Fibroblast of lung (primary cell): ENCODE data around the gene MDFI. TPM values are rescaled to one million over a fixed set of nuclear protein-coding genes. Genes with fewer than 3 reads are reported as not detected.

Source experiments
- DNase-seq, 2 donors: peaks; one replicate each; pipeline versions ENCODE4 v3.0.0 to v3.0.0-alpha.2; 2010; ENCODE audit warnings: low read depth in 2 of 2
- H2AFZ ChIP-seq: 2 replicates; pipeline ENCODE4 v1.5.1; 2012; ENCODE audit warnings: low read length, control low read depth, inconsistent platforms
- H3K27ac ChIP-seq: 2 replicates; pipeline ENCODE4 v1.5.1; 2011; ENCODE audit warnings: low read length, control low read depth; ENCODE audit not compliant: insufficient read depth
- H3K27me3 ChIP-seq: 2 replicates; pipeline ENCODE4 v1.5.1; 2011; ENCODE audit warnings: mild to moderate bottlenecking, low read length; ENCODE audit not compliant: control insufficient read depth, insufficient read depth
- H3K36me3 ChIP-seq: 2 replicates; pipeline ENCODE4 v1.5.1; 2011; ENCODE audit warnings: low read length; ENCODE audit not compliant: control insufficient read depth, insufficient read depth
- H3K4me1 ChIP-seq: 2 replicates; pipeline ENCODE4 v1.5.1; 2011; ENCODE audit warnings: low read length; ENCODE audit not compliant: control insufficient read depth, insufficient read depth; ENCODE audit errors: extremely low read depth
- H3K4me2 ChIP-seq: 2 replicates; pipeline ENCODE4 v1.5.1; 2011; ENCODE audit warnings: low read length, control low read depth; ENCODE audit not compliant: insufficient read depth; ENCODE audit errors: extremely low read depth
- H3K4me3 ChIP-seq, 4 experiments: fragments of 200-600 bp in 1 of 4; sonication (generic) in 1 of 4; replicated peaks in 1 of 4; 2 replicates each; pipeline ENCODE4 v1.5.1; 2011 to 2016; ENCODE audit warnings: low read length in 4 of 4, low read depth in 3 of 4, mild to moderate bottlenecking in 3 of 4, control low read depth in 2 of 4, inconsistent platforms in 1 of 4, mixed read lengths in 1 of 4; ENCODE audit not compliant: insufficient read depth in 1 of 4; ENCODE audit errors: control extremely low read depth in 1 of 4
- H3K79me2 ChIP-seq: 2 replicates; pipeline ENCODE4 v1.5.1; 2012; ENCODE audit warnings: mild to moderate bottlenecking, low read length, inconsistent platforms; ENCODE audit not compliant: control insufficient read depth, insufficient read depth
- H3K9ac ChIP-seq: 2 replicates; pipeline ENCODE4 v1.5.1; 2011; ENCODE audit warnings: mild to moderate bottlenecking, low read length, control low read depth; ENCODE audit not compliant: insufficient read depth
- H3K9me3 ChIP-seq: 2 replicates; pipeline ENCODE4 v1.5.1; 2012; ENCODE audit warnings: low read depth, low read length; ENCODE audit not compliant: control insufficient read depth, insufficient read depth
- H4K20me1 ChIP-seq: 2 replicates; pipeline ENCODE4 v1.5.1; 2011; ENCODE audit warnings: low read length; ENCODE audit not compliant: control insufficient read depth, insufficient read depth; ENCODE audit errors: extremely low read depth
- EZH2 ChIP-seq: IDR thresholded peaks from 2 replicates; pipeline ENCODE4 v1.5.1; 2012; ENCODE audit warnings: low read length, control low read depth, mild to moderate bottlenecking; ENCODE audit errors: missing control alignments
- polyA plus RNA-seq, 2 donors: library from polyadenylated mRNA; depleted of rRNA in 1 of 2; stranded (reverse) in 1 of 2; unstranded in 1 of 2; fragments of >200 nt; gene quantifications; 2 replicates each; pipeline ENCODE4 v1.2.1, GENCODE V29; 2011 to 2012; ENCODE audit warnings: missing spikeins in 1 of 2
- total RNA-seq: library from RNA; depleted of rRNA; stranded (reverse); fragments of >200 nt; gene quantifications from 2 replicates; pipeline ENCODE4 v1.2.1, GENCODE V29; 2014
- TF ChIP-seq, protein P1 (sequence below), 2 donors: IDR thresholded peaks in 1 of 2; conservative IDR thresholded peaks in 1 of 2; 1 replicate in 1 of 2; 2 replicates in 1 of 2; pipeline ENCODE4 v1.5.1; 2011 to 2012; ENCODE audit warnings: low read length in 2 of 2, control low read depth in 1 of 2, inconsistent platforms in 1 of 2, low read depth in 1 of 2, mild to moderate bottlenecking in 1 of 2

Gene MDFI
- total and polyA plus RNA-seq, 2 donors (not counting 1 experiment from before 2014, with no cell fraction given) = 0.17 TPM; not detected in 1

DNA sequence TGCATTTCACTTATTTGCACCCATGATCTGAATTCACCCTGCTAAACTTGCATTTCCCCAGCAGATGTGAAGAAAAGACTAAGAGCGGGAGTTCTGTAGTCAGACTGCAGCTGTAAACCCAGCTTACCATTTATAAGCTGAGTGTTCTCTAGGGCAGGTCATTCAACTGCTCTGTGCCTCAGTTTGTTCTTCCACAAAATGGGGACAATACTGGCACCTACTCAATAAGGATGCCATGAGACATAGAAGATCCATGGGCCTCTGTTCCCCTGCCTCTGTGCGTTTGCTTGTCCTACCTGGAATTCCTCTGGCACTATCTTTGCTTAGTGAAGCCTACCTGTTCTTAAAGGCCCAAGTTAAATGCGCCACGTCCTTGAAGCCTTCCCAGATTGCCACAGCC is 12.2 kb upstream of the MDFI start:
- Histone ChIP-seq H3K79me2 (no peaks in the 10 kb centered on the region), H2AFZ (no peak overlapping the region), H3K4me2 (no peak overlapping the region), H3K36me3 (no peaks in the 10 kb centered on the region), H3K9ac (no peak overlapping the region), H3K4me3 (no peak overlapping the region), H4K20me1 (no peaks in the 10 kb centered on the region), H3K9me3 (no peaks in the 10 kb centered on the region), H3K27me3 (no peaks in the 10 kb centered on the region), H3K4me1 (no peaks in the 10 kb centered on the region), H3K27ac (no peak overlapping the region)
- no peak for DNase-seq
- TF ChIP-seq, protein P1, sequence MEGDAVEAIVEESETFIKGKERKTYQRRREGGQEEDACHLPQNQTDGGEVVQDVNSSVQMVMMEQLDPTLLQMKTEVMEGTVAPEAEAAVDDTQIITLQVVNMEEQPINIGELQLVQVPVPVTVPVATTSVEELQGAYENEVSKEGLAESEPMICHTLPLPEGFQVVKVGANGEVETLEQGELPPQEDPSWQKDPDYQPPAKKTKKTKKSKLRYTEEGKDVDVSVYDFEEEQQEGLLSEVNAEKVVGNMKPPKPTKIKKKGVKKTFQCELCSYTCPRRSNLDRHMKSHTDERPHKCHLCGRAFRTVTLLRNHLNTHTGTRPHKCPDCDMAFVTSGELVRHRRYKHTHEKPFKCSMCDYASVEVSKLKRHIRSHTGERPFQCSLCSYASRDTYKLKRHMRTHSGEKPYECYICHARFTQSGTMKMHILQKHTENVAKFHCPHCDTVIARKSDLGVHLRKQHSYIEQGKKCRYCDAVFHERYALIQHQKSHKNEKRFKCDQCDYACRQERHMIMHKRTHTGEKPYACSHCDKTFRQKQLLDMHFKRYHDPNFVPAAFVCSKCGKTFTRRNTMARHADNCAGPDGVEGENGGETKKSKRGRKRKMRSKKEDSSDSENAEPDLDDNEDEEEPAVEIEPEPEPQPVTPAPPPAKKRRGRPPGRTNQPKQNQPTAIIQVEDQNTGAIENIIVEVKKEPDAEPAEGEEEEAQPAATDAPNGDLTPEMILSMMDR (conservative IDR thresholded peaks at IDR 0.05 in 1 of 2, IDR thresholded peaks at IDR 0.05 in 1 of 2; ENCODE audit: low read depth in 1 of 2, low read length in 2 of 2) = no peak
- no peak for TF ChIP-seq EZH2

DNA sequence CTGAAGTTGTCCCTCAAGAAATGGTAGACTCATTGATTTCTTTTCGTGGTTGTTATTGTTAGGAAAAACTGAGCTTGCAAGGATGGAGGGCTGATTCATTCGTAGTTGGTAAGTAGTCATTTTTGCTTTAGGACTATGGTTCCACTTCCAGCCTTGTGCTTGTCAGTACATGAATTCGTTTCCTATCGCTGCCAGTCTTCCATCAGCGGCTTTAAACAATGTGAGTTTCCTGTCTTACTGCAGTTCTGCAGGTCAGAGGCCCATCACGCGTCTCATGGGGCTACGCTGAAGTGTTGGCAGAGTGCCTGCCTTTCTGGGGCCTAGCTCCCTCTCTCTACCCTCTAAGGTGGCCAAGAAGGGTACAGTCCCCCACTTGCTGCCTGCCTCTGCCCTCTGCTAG is 11.4 kb upstream of the MDFI start:
- Histone ChIP-seq H3K27me3 (no peaks in the 10 kb centered on the region), H3K9me3 (no peaks in the 10 kb centered on the region), H3K36me3 (no peaks in the 10 kb centered on the region), H3K27ac (no peak overlapping the region), H3K4me2 (no peak overlapping the region), H3K9ac (no peak overlapping the region), H2AFZ (no peak overlapping the region), H4K20me1 (no peaks in the 10 kb centered on the region), H3K4me3 (no peak overlapping the region), H3K4me1 (no peaks in the 10 kb centered on the region), H3K79me2 (no peaks in the 10 kb centered on the region)
- no peak for DNase-seq
- no peak for TF ChIP-seq EZH2
- TF ChIP-seq, protein P1 (conservative IDR thresholded peaks at IDR 0.05 in 1 of 2, IDR thresholded peaks at IDR 0.05 in 1 of 2; ENCODE audit: low read depth in 1 of 2, low read length in 2 of 2) = no peak

DNA sequence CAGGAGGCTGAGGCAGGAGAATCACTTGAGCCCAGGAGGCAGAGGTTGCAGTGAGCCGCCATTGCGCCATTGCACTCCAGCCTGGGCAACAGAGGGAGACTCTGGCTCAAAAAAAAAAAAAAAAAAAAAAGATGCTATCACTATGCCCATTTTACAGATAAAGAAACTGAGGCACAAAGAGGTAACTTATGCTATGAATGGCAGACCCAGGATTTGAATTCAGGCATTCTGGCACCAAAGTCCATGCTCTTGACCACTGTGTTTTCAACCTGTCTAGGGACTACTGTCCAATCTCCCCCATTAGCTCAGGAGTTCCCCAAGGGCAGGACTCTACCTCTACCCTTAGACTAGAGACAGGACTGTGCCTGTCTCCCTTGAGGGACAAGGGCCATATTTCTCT is 9.1 kb upstream of the MDFI start:
- Histone ChIP-seq H3K9me3 (no peaks in the 10 kb centered on the region), H4K20me1 (no peaks in the 10 kb centered on the region), H3K27me3 (no peaks in the 10 kb centered on the region), H3K27ac (no peak overlapping the region), H3K4me2 (no peak overlapping the region), H2AFZ (no peak overlapping the region), H3K79me2 (no peaks in the 10 kb centered on the region), H3K36me3 (no peaks in the 10 kb centered on the region), H3K9ac (no peak overlapping the region), H3K4me1 (no peaks in the 10 kb centered on the region), H3K4me3 (no peak overlapping the region)
- DNase-seq = no peak
- TF ChIP-seq, protein P1 (conservative IDR thresholded peaks at IDR 0.05 in 1 of 2, IDR thresholded peaks at IDR 0.05 in 1 of 2; ENCODE audit: low read depth in 1 of 2, low read length in 2 of 2) = no peak
- no peak for TF ChIP-seq EZH2
